Measurements from ENCODE around the gene NUP93.

DNA sequence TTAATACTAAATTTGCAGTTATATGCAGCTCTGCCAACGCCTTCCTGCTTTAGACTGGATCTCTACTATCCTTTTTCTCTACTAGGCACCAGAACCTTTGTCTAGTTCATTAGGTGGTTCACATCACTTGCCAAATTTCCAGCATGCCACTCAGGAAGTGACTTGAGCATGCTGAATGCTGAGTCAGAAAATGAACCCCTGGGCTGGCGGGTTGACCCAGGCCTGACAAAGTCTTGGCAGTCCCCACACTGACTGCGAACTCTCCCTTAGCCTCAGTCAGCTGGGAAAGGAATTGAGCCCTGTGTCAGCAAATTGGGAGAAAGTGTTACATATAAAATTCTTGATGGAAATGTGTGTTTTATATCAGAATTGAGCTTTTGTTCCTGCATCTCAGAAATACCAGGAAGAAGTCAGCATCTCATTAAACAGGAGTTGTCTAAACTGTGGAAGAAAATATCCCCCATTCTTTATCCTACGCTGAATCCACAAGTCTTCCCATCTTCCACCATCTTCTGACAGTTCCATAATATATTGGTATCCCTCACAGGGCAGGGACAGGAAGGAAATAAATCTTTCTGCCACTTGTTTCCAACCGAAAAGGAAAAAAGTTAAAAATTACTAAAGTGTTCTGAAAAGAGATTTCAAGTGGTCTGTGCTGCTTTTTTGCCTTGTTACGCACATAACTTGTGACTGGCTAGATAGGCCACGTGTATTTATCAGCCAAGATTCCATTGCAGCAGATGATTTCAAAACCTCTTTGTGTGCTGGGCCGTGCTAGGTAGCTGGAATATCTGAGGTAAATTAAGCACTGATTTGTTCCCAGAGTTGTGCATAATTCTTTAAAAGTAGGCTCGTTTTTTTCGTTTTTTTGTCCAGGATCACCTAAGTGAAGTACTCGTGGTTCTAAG, 118.4 kb downstream of the NUP93 start:
- TF ChIP-seq, protein P1, sequence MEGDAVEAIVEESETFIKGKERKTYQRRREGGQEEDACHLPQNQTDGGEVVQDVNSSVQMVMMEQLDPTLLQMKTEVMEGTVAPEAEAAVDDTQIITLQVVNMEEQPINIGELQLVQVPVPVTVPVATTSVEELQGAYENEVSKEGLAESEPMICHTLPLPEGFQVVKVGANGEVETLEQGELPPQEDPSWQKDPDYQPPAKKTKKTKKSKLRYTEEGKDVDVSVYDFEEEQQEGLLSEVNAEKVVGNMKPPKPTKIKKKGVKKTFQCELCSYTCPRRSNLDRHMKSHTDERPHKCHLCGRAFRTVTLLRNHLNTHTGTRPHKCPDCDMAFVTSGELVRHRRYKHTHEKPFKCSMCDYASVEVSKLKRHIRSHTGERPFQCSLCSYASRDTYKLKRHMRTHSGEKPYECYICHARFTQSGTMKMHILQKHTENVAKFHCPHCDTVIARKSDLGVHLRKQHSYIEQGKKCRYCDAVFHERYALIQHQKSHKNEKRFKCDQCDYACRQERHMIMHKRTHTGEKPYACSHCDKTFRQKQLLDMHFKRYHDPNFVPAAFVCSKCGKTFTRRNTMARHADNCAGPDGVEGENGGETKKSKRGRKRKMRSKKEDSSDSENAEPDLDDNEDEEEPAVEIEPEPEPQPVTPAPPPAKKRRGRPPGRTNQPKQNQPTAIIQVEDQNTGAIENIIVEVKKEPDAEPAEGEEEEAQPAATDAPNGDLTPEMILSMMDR (tag by site-specific recombination; IDR thresholded peaks at IDR 0.05), result no peak
- TF ChIP-seq KLF16 (tag by site-specific recombination; IDR thresholded peaks at IDR 0.05) (no peak), ZNF350 (tag by site-specific recombination; IDR thresholded peaks at IDR 0.05) (no peak), ZSCAN30 (tag by site-specific recombination; IDR thresholded peaks at IDR 0.05) (no peak), ZNF354C (tag by site-specific recombination; IDR thresholded peaks at IDR 0.05; ENCODE audit: borderline replicate concordance, low read depth) (no peak), ZEB2 (tag by site-specific recombination; IDR thresholded peaks at IDR 0.05) (no peak), ZNF155 (tag by site-specific recombination; IDR thresholded peaks at IDR 0.05) (no peak), ZBTB21 (tag by site-specific recombination; IDR thresholded peaks at IDR 0.05) (no peak), ZNF248 (tag by site-specific recombination; IDR thresholded peaks at IDR 0.05) (no peak)
- TF ChIP-seq, protein P2, sequence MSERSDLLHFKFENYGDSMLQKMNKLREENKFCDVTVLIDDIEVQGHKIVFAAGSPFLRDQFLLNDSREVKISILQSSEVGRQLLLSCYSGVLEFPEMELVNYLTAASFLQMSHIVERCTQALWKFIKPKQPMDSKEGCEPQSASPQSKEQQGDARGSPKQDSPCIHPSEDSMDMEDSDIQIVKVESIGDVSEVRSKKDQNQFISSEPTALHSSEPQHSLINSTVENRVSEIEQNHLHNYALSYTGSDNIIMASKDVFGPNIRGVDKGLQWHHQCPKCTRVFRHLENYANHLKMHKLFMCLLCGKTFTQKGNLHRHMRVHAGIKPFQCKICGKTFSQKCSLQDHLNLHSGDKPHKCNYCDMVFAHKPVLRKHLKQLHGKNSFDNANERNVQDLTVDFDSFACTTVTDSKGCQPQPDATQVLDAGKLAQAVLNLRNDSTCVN (tag by site-specific recombination; optimal IDR thresholded peaks at IDR 0.05), result no peak
- TF ChIP-seq, protein P3, sequence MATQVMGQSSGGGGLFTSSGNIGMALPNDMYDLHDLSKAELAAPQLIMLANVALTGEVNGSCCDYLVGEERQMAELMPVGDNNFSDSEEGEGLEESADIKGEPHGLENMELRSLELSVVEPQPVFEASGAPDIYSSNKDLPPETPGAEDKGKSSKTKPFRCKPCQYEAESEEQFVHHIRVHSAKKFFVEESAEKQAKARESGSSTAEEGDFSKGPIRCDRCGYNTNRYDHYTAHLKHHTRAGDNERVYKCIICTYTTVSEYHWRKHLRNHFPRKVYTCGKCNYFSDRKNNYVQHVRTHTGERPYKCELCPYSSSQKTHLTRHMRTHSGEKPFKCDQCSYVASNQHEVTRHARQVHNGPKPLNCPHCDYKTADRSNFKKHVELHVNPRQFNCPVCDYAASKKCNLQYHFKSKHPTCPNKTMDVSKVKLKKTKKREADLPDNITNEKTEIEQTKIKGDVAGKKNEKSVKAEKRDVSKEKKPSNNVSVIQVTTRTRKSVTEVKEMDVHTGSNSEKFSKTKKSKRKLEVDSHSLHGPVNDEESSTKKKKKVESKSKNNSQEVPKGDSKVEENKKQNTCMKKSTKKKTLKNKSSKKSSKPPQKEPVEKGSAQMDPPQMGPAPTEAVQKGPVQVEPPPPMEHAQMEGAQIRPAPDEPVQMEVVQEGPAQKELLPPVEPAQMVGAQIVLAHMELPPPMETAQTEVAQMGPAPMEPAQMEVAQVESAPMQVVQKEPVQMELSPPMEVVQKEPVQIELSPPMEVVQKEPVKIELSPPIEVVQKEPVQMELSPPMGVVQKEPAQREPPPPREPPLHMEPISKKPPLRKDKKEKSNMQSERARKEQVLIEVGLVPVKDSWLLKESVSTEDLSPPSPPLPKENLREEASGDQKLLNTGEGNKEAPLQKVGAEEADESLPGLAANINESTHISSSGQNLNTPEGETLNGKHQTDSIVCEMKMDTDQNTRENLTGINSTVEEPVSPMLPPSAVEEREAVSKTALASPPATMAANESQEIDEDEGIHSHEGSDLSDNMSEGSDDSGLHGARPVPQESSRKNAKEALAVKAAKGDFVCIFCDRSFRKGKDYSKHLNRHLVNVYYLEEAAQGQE (tag by site-specific recombination; IDR thresholded peaks at IDR 0.05), result no peak
- TF ChIP-seq, protein P4, sequence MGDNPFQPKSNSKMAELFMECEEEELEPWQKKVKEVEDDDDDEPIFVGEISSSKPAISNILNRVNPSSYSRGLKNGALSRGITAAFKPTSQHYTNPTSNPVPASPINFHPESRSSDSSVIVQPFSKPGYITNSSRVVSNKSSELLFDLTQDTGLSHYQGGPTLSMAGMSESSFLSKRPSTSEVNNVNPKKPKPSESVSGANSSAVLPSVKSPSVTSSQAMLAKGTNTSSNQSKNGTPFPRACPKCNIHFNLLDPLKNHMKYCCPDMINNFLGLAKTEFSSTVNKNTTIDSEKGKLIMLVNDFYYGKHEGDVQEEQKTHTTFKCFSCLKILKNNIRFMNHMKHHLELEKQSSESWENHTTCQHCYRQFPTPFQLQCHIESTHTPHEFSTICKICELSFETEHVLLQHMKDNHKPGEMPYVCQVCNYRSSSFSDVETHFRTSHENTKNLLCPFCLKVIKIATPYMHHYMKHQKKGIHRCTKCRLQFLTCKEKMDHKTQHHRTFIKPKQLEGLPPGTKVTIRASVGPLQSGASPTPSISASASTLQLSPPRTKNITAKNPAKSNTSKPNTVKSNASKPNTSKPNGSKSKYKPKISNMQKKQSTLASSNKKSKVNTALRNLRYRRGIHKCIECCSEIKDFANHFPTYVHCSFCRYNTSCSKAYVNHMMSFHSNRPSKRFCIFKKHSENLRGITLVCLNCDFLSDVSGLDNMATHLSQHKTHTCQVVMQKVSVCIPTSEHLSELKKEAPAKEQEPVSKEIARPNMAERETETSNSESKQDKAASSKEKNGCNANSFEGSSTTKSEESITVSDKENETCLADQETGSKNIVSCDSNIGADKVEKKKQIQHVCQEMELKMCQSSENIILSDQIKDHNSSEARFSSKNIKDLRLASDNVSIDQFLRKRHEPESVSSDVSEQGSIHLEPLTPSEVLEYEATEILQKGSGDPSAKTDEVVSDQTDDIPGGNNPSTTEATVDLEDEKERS (tag by site-specific recombination; IDR thresholded peaks at IDR 0.05), result no peak
- TF ChIP-seq, protein P5, sequence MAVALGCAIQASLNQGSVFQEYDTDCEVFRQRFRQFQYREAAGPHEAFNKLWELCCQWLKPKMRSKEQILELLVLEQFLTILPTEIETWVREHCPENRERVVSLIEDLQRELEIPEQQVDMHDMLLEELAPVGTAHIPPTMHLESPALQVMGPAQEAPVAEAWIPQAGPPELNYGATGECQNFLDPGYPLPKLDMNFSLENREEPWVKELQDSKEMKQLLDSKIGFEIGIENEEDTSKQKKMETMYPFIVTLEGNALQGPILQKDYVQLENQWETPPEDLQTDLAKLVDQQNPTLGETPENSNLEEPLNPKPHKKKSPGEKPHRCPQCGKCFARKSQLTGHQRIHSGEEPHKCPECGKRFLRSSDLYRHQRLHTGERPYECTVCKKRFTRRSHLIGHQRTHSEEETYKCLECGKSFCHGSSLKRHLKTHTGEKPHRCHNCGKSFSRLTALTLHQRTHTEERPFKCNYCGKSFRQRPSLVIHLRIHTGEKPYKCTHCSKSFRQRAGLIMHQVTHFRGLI (tag by site-specific recombination; IDR thresholded peaks at IDR 0.05), result no peak

Data from HEK293 (cell line).